A549 (cell line): Measurements from ENCODE around the gene SLC38A3. TPM values are rescaled to one million over a fixed set of nuclear protein-coding genes. Genes with fewer than 3 reads are reported as not detected.

Source experiments
- ATAC-seq, 2 experiments: fragments of 200-7000 bp in 1 of 2; fragments of >200 bp in 1 of 2; cut with Nextera tagmentation in 1 of 2; cut with Tn5 transposase in 1 of 2; 3 replicates each; pipeline versions ENCODE4 v1.8.0 to v1.9.1; 2018 to 2020; ENCODE audit warnings: mild to moderate bottlenecking in 1 of 2, moderate library complexity in 1 of 2
- CTCF ChIA-PET: fragments of 300-600 bp; sonication (Branson Sonifier 250); formaldehyde crosslinking; extraction: SDS; loops from one replicate; lab custom pipeline; 2021; ENCODE audit warnings: antibody characterized with exemption, inconsistent platforms; lab: Yijun Ruan, JAX
- POLR2A ChIA-PET: fragments of 350-600 bp; formaldehyde crosslinking; extraction: SDS; loops from one replicate; lab custom pipeline; 2021; ENCODE audit warnings: antibody characterized with exemption, inconsistent platforms; lab: Yijun Ruan, JAX
- DNase-seq, 2 experiments: peaks; one replicate each; pipeline versions ENCODE4 v3.0.0 to v3.0.0-alpha.2; 2011 to 2016; ENCODE audit warnings: low read depth in 1 of 2, low spot score in 1 of 2
- FAIRE-seq: peaks from 2 replicates; lab custom pipeline; 2011; peaks lifted over from hg19 to GRCh38; lab: Jason Lieb, UNC
- H3K27ac ChIP-seq, 2 experiments: fragments of >200 bp; sonication (Bioruptor Twin); formaldehyde crosslinking; 3 replicates each; pipeline ENCODE4 v1.5.1; 2016 to 2017
- H3K4me1 ChIP-seq: fragments of >200 bp; sonication (Bioruptor Twin); formaldehyde crosslinking; 3 replicates; pipeline ENCODE4 v1.6.1; 2016
- H3K4me2 ChIP-seq: fragments of >200 bp; sonication (Bioruptor Twin); formaldehyde crosslinking; 3 replicates; pipeline ENCODE4 v1.6.1; 2016
- H3K4me3 ChIP-seq: fragments of >200 bp; sonication (Bioruptor Twin); formaldehyde crosslinking; 3 replicates; pipeline ENCODE4 v1.5.1; 2016
- H3K9me3 ChIP-seq: fragments of >200 bp; sonication (Bioruptor Twin); formaldehyde crosslinking; 3 replicates; pipeline ENCODE4 v1.6.1; 2016
- ATOH8 ChIP-seq: fragments of 250-450 bp; sonication (Bioruptor Pico); IDR thresholded peaks from 2 replicates; pipeline ENCODE4 v1.5.0; 2020; ENCODE audit warnings: low read depth, mild to moderate bottlenecking, moderate library complexity
- BCL3 ChIP-seq: fragments of >200 bp; sonication (Bioruptor Twin); formaldehyde crosslinking; IDR thresholded peaks from 3 replicates; pipeline ENCODE4 v1.6.1; 2016
- BHLHE40 ChIP-seq: IDR thresholded peaks from 2 replicates; pipeline ENCODE4 v1.6.1; 2012; ENCODE audit warnings: low read depth, low read length, inconsistent platforms
- CHD4 ChIP-seq: fragments of 200-600 bp; sonication (generic); IDR thresholded peaks from 2 replicates; pipeline ENCODE4 v1.6.1; 2016; ENCODE audit warnings: antibody characterized with exemption, mild to moderate bottlenecking, borderline replicate concordance
- E2F6 ChIP-seq: IDR thresholded peaks from 2 replicates; pipeline ENCODE4 v1.6.1; 2012; ENCODE audit warnings: low read depth, borderline replicate concordance
- ELK1 ChIP-seq: fragments of 150-350 bp; IDR thresholded peaks from 2 replicates; pipeline ENCODE4 v1.6.1; 2014; ENCODE audit warnings: low read depth, mild to moderate bottlenecking, low read length
- EP300 ChIP-seq, 2 experiments: fragments of >200 bp; sonication (Bioruptor Twin); formaldehyde crosslinking; IDR thresholded peaks; 2 replicates in 1 of 2; 3 replicates in 1 of 2; pipeline ENCODE4 v1.6.1; 2016 to 2017
- GATA3 ChIP-seq: IDR thresholded peaks from 2 replicates; pipeline ENCODE4 v1.6.1; 2012; ENCODE audit warnings: borderline replicate concordance
- HOXA7 ChIP-seq: fragments of 250-450 bp; sonication (Bioruptor Pico); IDR thresholded peaks from 2 replicates; pipeline ENCODE4 v1.5.0; 2020; ENCODE audit warnings: mild to moderate bottlenecking, moderate library complexity
- KDM1A ChIP-seq: fragments of 200-600 bp; sonication (generic); IDR thresholded peaks from 2 replicates; pipeline ENCODE4 v1.6.1; 2016; ENCODE audit warnings: low read depth, mild to moderate bottlenecking
- MAFK ChIP-seq: fragments of 450-650 bp; IDR thresholded peaks from 2 replicates; pipeline ENCODE4 v1.6.1; 2014; ENCODE audit not compliant: partially characterized antibody
- NR3C1 ChIP-seq: fragments of >200 bp; sonication (Bioruptor Twin); formaldehyde crosslinking; IDR thresholded peaks from 3 replicates; pipeline ENCODE4 v1.6.1; 2017
- PHF8 ChIP-seq: fragments of 200-600 bp; sonication (generic); IDR thresholded peaks from 2 replicates; pipeline ENCODE4 v1.6.1; 2016; ENCODE audit warnings: low read depth, mild to moderate bottlenecking, antibody characterized with exemption, moderate library complexity, borderline replicate concordance
- POLR2A ChIP-seq: IDR thresholded peaks from 2 replicates; pipeline ENCODE4 v1.6.1; 2012; ENCODE audit warnings: mild to moderate bottlenecking, low read length
- RAD21 ChIP-seq, 2 experiments: fragments of >200 bp in 1 of 2; sonication (Bioruptor Twin) in 1 of 2; formaldehyde crosslinking in 1 of 2; IDR thresholded peaks in 1 of 2; conservative IDR thresholded peaks in 1 of 2; 2 replicates in 1 of 2; 3 replicates in 1 of 2; pipeline ENCODE4 v1.6.1; 2012 to 2018; ENCODE audit warnings: inconsistent platforms in 1 of 2
- RCOR1 ChIP-seq: fragments of 150-350 bp; IDR thresholded peaks from 2 replicates; pipeline ENCODE4 v1.6.1; 2014; ENCODE audit warnings: antibody characterized with exemption, low read length, low read depth
- RFX5 ChIP-seq: fragments of 450-650 bp; IDR thresholded peaks from 2 replicates; pipeline ENCODE4 v1.7.1; 2014; ENCODE audit warnings: antibody characterized with exemption, mild to moderate bottlenecking, moderate library complexity
- RNF2 ChIP-seq: fragments of 200-600 bp; sonication (generic); IDR thresholded peaks from 2 replicates; pipeline ENCODE4 v1.6.1; 2016; ENCODE audit warnings: low read depth, mild to moderate bottlenecking, antibody characterized with exemption, moderate library complexity, borderline replicate concordance
- SMC3 ChIP-seq: fragments of >200 bp; sonication (Bioruptor Twin); formaldehyde crosslinking; IDR thresholded peaks from 3 replicates; pipeline ENCODE4 v1.6.1; 2018; ENCODE audit warnings: inconsistent platforms
- TP53 ChIP-seq: fragments of 250-450 bp; sonication (Bioruptor Pico); IDR thresholded peaks from 2 replicates; pipeline ENCODE4 v1.5.0; 2021; ENCODE audit warnings: mild to moderate bottlenecking, moderate library complexity
- ZFP36 ChIP-seq: fragments of 450-650 bp; IDR thresholded peaks from 2 replicates; pipeline ENCODE4 v1.6.1; 2014; ENCODE audit warnings: borderline replicate concordance; ENCODE audit not compliant: partially characterized antibody
- ZNF302 ChIP-seq: fragments of 250-450 bp; sonication (Bioruptor Pico); IDR thresholded peaks from 2 replicates; pipeline ENCODE4 v1.9.0; 2021; ENCODE audit warnings: inconsistent platforms, mild to moderate bottlenecking, moderate library complexity
- ZSCAN20 ChIP-seq: fragments of 250-450 bp; sonication (Bioruptor Pico); IDR thresholded peaks from 2 replicates; pipeline ENCODE4 v1.8.0; 2022; ENCODE audit warnings: mild to moderate bottlenecking, moderate library complexity
- WGBS: methylation state at CpG from one replicate; pipeline ENCODE4 v1.1.6; 2017; ENCODE audit errors: missing lambda C conversion rate; 5-methylcytosine and 5-hydroxymethylcytosine counted together
- polyA plus RNA-seq, 4 experiments: library from polyadenylated mRNA; depleted of rRNA in 3 of 4; stranded (reverse); fragments of >200 nt; fragmentation: RNase III in 1 of 4; extraction: RNeasy Plus Mini Kit Qiagen cat#74134 plus additional on column Dnase treatment in 1 of 4; gene quantifications; 2 replicates in 3 of 4; 3 replicates in 1 of 4; pipeline ENCODE4 v1.2.3, GENCODE V29; 2011 to 2017
- TF ChIP-seq, protein P1 (sequence below): fragments of >200 bp; sonication (Bioruptor Twin); formaldehyde crosslinking; IDR thresholded peaks from 3 replicates; pipeline ENCODE4 v1.5.1; 2016
- TF ChIP-seq, protein P2 (sequence below): IDR thresholded peaks from 2 replicates; pipeline ENCODE4 v1.6.1; 2012

Gene SLC38A3
- polyA plus RNA-seq, 2 of the 4 experiments (the other 2 are of a cell fraction) = 0.05 TPM; not detected in 1

DNA sequence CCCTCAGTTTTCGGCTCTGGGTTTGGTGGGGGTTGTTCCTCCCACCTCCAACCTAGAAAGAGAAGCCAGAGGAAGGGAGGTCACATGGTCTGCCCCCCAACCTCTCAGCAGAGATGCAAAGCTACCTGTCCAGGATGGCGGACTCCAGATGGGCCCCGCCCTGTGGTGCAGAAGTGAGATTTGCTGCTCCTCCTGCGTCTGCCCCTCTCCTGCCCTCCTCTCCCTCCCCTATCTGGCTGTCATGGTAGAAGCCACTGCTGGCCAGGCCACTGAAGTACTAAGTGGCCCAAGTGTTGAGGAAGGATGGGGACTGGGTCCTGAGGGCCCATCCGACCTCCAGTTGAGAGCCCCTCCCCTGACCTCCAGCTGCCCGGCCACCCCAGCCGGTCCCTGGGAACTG is 61.8 kb downstream of the SLC38A3 start:
- DNase-seq = no peak
- Histone ChIP-seq H3K4me3 (no peak overlapping the region; the same call in 2 of the 3 replicates), H3K27ac (peak overlapping the region; percentile 48 to 94; a peak in 5 of 6 replicates)
- ATAC-seq = no peak
- CTCF ChIA-PET = interaction anchor here (0.7 to 7.4 kb wide), 9 partner anchors 8 to 75 kb away, joined by 3 to 60 read pairs (median 8); no protein-coding TSS in a partner anchor
- no peak for FAIRE-seq
- TF ChIP-seq RFX5 = no peak
- no peak for TF ChIP-seq HOXA7
- TF ChIP-seq POLR2A = no peak
- TF ChIP-seq GATA3 = no peak
- TF ChIP-seq ZFP36 = no peak
- no peak for TF ChIP-seq MAFK
- TF ChIP-seq ATOH8 (CRISPR knock-in tag) = no peak
- TF ChIP-seq ELK1 = no peak
- no peak for TF ChIP-seq ZNF302
- TF ChIP-seq, all 56 proteins: peak for 0
- Histone ChIP-seq H3K9me3 (no peaks in the 10 kb centered on the region), H3K4me1 (peaks cover 78% of the 10 kb centered on the region), H3K4me2 (peak overlapping the region; percentile 98)
- 78% methylated on average over 7 of the region's 7 CpGs for WGBS
- POLR2A ChIA-PET = interaction anchor here (0.5 kb wide), 1 partner anchor 11 kb away, joined by 5 read pairs; no protein-coding TSS in a partner anchor

DNA sequence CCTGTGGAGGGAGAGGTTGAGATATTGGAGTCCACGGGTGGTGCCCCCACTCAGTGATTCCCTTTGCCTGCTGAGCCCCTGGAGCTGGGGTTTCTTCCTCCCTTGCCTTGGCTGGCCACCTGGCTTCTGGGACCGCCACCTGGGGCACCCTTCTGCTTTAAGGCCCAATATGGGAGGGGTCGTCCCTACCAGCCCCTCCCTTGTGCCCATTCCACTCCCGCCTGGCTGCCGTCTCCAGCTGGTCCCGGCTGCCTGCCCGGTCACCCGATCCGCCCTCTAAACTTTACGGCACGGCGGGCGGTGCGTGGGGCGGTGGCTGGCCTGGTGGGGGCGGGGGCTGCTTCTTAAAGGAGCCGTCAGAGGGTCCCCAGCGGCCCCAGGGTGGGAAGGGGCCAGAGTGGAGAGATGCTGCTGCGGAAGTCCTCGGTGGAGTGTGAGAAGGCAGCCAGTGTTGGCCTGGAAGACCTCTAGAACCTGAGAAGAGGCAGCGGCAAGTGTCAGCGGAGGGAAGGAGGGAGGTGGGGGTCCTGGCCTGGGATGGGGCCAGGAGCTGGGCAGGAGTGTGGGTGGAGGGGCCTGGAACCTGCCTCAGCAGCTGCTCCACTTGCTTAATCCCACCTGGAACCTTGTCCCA is 62.3 kb downstream of the SLC38A3 start:
- Histone ChIP-seq H3K4me1 (peaks cover 78% of the 10 kb centered on the region), H3K9me3 (no peaks in the 10 kb centered on the region), H3K4me2 (peak overlapping the region; percentile 98), H3K27ac (peak overlapping the region; percentile 48 to 94; a peak in 5 of 6 replicates)
- ATAC-seq (no peak), FAIRE-seq (no peak)
- TF ChIP-seq ZNF302 = no peak
- no peak for TF ChIP-seq SMC3
- no peak for TF ChIP-seq EP300 (IDR thresholded peaks at IDR 0.05)
- TF ChIP-seq KDM1A = no peak
- no peak for TF ChIP-seq CHD4
- TF ChIP-seq BHLHE40 = no peak
- TF ChIP-seq BCL3 = no peak
- TF ChIP-seq ZFP36 = no peak
- TF ChIP-seq TP53 (CRISPR knock-in tag) = no peak
- TF ChIP-seq, all 56 proteins: peak for 0
- WGBS = 65% methylated on average over 10 of the region's 22 CpGs
- no peak for DNase-seq
- peak overlapping the region; percentile 14; the same call in 1 of the 3 replicates for H3K4me3 ChIP-seq
- ChIA-PET POLR2A (interaction anchor here (0.5 to 2.1 kb wide), 2 partner anchors 11 to 21 kb away, joined by 4 to 5 read pairs; no protein-coding TSS in a partner anchor), CTCF (interaction anchor here (1.0 to 7.4 kb wide), 8 partner anchors 12 to 75 kb away, joined by 3 to 60 read pairs (median 9); no protein-coding TSS in a partner anchor)

DNA sequence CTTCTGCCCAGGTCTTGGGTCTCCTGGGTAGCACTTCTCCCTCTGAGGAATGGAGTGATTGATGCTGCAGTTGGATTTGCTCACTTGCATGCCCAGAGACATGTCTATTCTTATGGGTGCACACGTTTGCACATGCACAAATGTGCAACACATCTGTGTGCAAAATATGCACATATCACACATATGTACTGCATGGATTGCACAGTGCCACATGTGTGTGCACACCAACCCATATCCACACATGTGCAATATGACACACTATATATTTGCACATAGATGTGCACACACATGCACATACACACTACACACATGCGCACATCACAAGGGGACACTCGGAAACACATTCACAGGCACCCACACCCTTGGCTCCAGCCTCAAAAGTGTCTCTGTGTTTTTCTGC is 63.2 kb downstream of the SLC38A3 start:
- ChIA-PET POLR2A (interaction anchor here (2.1 kb wide), 1 partner anchor 22 kb away, joined by 4 read pairs; no protein-coding TSS in a partner anchor), CTCF (interaction anchor here (1.5 to 7.4 kb wide), 6 partner anchors 12 to 76 kb away, joined by 6 to 60 read pairs (median 10); no protein-coding TSS in a partner anchor)
- ATAC-seq (no peak), DNase-seq (no peak), FAIRE-seq (no peak)
- H3K4me1 ChIP-seq = peaks cover 84% of the 10 kb centered on the region
- no peaks in the 10 kb centered on the region for H3K9me3 ChIP-seq
- peak overlapping the region; percentile 79 to 94; a peak in 5 of 6 replicates for H3K27ac ChIP-seq
- no peak overlapping the region for H3K4me3 ChIP-seq
- H3K4me2 ChIP-seq = peak overlapping the region; percentile 98
- 42% methylated on average over 3 of the region's 3 CpGs for WGBS
- no peak for TF ChIP-seq NR3C1
- TF ChIP-seq RCOR1 = no peak
- no peak for TF ChIP-seq PHF8
- no peak for TF ChIP-seq ZFP36
- TF ChIP-seq E2F6 = no peak
- no peak for TF ChIP-seq ZSCAN20 (CRISPR knock-in tag)
- no peak for TF ChIP-seq RNF2
- TF ChIP-seq, protein P1, sequence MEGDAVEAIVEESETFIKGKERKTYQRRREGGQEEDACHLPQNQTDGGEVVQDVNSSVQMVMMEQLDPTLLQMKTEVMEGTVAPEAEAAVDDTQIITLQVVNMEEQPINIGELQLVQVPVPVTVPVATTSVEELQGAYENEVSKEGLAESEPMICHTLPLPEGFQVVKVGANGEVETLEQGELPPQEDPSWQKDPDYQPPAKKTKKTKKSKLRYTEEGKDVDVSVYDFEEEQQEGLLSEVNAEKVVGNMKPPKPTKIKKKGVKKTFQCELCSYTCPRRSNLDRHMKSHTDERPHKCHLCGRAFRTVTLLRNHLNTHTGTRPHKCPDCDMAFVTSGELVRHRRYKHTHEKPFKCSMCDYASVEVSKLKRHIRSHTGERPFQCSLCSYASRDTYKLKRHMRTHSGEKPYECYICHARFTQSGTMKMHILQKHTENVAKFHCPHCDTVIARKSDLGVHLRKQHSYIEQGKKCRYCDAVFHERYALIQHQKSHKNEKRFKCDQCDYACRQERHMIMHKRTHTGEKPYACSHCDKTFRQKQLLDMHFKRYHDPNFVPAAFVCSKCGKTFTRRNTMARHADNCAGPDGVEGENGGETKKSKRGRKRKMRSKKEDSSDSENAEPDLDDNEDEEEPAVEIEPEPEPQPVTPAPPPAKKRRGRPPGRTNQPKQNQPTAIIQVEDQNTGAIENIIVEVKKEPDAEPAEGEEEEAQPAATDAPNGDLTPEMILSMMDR = no peak
- no peak for TF ChIP-seq RAD21 (conservative IDR thresholded peaks at IDR 0.05 in 1 of 2, IDR thresholded peaks at IDR 0.05 in 1 of 2)
- TF ChIP-seq, protein P2, sequence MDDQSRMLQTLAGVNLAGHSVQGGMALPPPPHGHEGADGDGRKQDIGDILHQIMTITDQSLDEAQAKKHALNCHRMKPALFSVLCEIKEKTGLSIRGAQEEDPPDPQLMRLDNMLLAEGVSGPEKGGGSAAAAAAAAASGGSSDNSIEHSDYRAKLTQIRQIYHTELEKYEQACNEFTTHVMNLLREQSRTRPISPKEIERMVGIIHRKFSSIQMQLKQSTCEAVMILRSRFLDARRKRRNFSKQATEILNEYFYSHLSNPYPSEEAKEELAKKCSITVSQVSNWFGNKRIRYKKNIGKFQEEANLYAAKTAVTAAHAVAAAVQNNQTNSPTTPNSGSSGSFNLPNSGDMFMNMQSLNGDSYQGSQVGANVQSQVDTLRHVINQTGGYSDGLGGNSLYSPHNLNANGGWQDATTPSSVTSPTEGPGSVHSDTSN = no peak
